SJSA1 (cell line): ENCODE measurements around the gene CCL19. TPM values are rescaled to one million over a fixed set of nuclear protein-coding genes. Genes with fewer than 3 reads are reported as not detected.
"Not testable (repeated sequence)": the region's sequence is repeated elsewhere in the genome, so short reads cannot be mapped to it uniquely, and the experiment has no call there.

ENCODE experiments used
- DNase-seq, 2 experiments: peaks; one replicate each; pipeline ENCODE4 v3.0.0-alpha.2; 2015 to 2020; ENCODE audit warnings: low spot score in 2 of 2, low read depth in 1 of 2
- H3K27ac ChIP-seq: fragments of 250-450 bp; sonication (Bioruptor Pico); 2 replicates; pipeline ENCODE4 v1.5.1; 2020; ENCODE audit warnings: mild to moderate bottlenecking, moderate library complexity
- H3K27me3 ChIP-seq: fragments of 250-450 bp; sonication (Bioruptor Pico); replicated peaks from 2 replicates; pipeline ENCODE4 v1.5.1; 2020; ENCODE audit warnings: mild to moderate bottlenecking, moderate library complexity
- H3K36me3 ChIP-seq: fragments of 250-450 bp; sonication (Bioruptor Pico); 2 replicates; pipeline ENCODE4 v1.5.1; 2020; ENCODE audit warnings: mild to moderate bottlenecking
- H3K4me1 ChIP-seq: fragments of 250-450 bp; sonication (Bioruptor Pico); replicated peaks from 2 replicates; pipeline ENCODE4 v1.6.1; 2021; ENCODE audit warnings: mild to moderate bottlenecking
- H3K4me3 ChIP-seq: fragments of 250-450 bp; sonication (Bioruptor Pico); 2 replicates; pipeline ENCODE4 v1.5.1; 2020; ENCODE audit warnings: mild to moderate bottlenecking
- H3K9me3 ChIP-seq: fragments of 250-450 bp; sonication (Bioruptor Pico); replicated peaks from 2 replicates; pipeline ENCODE4 v1.5.1; 2020; ENCODE audit warnings: mild to moderate bottlenecking
- total RNA-seq: library from RNA; depleted of rRNA; stranded (reverse); fragments of >200 nt; shearing (Covaris generic); gene quantifications from 2 replicates; pipeline ENCODE4 v1.2.3, GENCODE V29; 2014; rRNA removed

CCL19 gene
- total RNA-seq, result not detected in 2 replicates

DNA sequence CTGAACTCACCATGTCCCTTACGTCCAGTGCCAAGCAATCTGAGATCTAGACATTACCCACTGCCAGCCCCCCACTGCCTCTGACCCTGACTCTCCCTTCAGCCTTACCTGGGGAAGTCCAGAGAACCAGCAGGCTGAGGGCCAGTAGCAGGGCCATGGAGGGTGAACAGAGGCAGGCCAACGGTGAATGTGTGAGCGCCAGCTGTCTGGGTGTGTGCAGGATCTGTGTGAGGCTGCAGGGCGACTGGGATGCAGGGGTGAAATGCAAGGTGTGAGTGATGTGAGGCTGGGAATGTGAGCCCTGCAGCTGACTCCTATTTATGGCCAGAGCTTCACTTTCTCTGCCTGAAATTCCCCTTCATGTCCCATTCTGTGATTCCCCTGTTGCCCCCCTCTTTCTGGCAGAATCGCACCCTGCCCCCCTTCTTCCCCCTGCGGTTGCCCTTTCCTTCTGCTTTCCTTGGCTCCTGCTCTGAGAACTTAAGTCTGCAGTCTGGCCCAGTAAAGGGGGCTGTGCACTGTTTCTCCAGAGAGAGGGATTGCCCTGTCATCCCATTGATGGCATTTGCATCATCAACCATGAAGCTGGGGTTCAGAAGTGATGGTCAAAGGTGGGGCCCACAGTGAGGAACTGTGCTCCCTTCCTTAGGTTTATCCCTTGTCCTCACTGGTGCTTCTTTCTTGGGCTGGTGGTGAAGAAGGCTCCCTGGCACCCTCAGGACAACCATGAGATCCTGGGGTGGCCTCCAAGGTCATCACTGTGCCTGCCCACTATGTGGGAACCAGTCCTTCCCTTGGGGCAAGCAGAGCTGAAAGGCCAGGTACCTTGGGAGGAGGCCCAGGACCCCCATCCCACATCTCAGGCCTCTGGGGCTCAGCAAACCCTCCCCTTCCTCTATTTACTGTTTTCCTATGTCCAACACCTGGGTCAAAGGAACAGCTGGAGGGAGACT lies at the start of gene CCL19:
Gene CCL19, minus strand, starts transcription at position 294 of the 953 bp plus-strand sequence. Its CDS starts 137 bp downstream, at position 157.
- Histone ChIP-seq H3K4me1 (no peaks in the 10 kb centered on the region), H3K27ac (no peak within 1 kb of the TSS), H3K36me3 (no peaks in the 10 kb centered on the region), H3K9me3 (no peaks in the 10 kb centered on the region), H3K27me3 (no peaks in the 10 kb centered on the region), H3K4me3 (no peak within 1 kb of the TSS)
- no peak for DNase-seq

DNA sequence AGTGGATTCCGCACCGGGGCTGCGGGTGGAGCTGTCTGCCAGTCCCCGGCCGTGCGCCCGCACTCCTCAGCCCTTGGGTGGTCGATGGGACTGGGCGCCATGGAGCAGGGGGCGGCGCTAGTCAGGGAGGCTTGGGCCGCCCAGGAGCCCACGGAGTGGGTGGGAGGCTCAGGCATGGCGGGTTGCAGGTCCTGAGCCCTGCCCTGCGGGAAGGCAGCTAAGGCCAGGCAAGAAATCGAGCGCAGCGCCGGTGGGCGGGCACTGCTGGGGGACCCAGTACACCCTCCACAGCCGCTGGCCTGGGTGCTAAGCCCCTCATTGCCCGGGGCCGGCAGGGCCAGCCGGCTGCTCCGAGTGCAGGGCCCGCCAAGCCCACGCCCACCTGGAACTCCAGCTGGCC lies 49.1 kb upstream of the CCL19 start:
- not testable (repeated sequence) for H3K4me3 ChIP-seq, H3K27ac ChIP-seq, H3K4me1 ChIP-seq, H3K36me3 ChIP-seq, H3K27me3 ChIP-seq, DNase-seq, H3K9me3 ChIP-seq

- H3K4me3 ChIP-seq, result no peak overlapping the region
- H3K27ac ChIP-seq, result no peak overlapping the region
- no peaks in the 10 kb centered on the region for H3K4me1 ChIP-seq
- no peaks in the 10 kb centered on the region for H3K36me3 ChIP-seq
- H3K27me3 ChIP-seq, result no peaks in the 10 kb centered on the region
- H3K9me3 ChIP-seq, result no peaks in the 10 kb centered on the region
- no peak for DNase-seq
Measured at GRCh38 chr9:34737677-34738260, 46.7 kb upstream of the CCL19 start.

DNA sequence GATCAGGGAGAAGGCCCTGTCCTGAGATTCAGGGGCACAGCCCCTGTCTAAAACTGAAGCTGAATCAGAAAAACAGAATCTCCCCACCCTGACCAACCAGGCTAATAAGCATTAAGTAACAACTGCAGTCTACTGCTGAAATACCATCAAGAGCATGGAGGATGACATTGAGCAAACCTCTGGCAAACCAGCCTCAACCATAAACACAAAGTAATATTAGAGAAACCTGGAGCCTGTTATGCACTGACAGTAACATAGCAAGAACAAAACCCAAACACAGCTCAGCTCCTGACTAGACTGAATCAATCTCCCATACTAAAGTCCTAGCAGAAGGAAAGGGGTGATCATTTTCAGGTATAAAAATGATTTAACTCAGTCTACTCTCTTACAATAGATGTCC lies 43.6 kb upstream of the CCL19 start:
- H3K9me3 ChIP-seq, result no peaks in the 10 kb centered on the region
- H3K4me3 ChIP-seq, result no peak overlapping the region
- no peak for DNase-seq
- no peaks in the 10 kb centered on the region for H3K36me3 ChIP-seq
- H3K4me1 ChIP-seq, result no peaks in the 10 kb centered on the region
- H3K27me3 ChIP-seq, result no peaks in the 10 kb centered on the region
- H3K27ac ChIP-seq, result no peak overlapping the region

GRCh38 chr9:34732886-34733285 lies 41.8 kb upstream of the CCL19 start:
- Histone ChIP-seq H3K4me3 (no peak overlapping the region), H3K27ac (no peak overlapping the region), H3K4me1 (no peaks in the 10 kb centered on the region), H3K9me3 (no peaks in the 10 kb centered on the region), H3K36me3 (no peaks in the 10 kb centered on the region), H3K27me3 (no peaks in the 10 kb centered on the region)
- no peak for DNase-seq

DNA sequence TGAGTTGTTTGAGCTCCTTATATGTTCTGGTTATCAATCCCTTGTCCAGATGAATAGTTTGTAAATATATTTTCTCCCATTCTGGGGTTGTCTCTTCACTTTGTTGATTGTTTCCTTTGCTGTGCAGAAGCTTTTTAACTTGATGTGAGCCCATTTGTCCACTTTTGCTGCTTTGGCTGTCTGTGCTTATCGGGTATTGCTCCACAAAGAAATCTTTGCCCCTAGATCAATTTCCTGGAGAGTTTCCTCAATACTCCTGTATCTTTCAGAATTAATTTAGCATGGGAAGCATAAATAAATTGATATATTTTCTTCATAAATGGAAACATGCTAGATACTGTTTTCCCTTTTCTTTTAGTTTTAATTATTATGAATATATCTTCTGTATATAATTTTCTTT lies 41.4 kb upstream of the CCL19 start:
- Histone ChIP-seq H3K9me3 (no peaks in the 10 kb centered on the region), H3K27ac (no peak overlapping the region), H3K4me1 (no peaks in the 10 kb centered on the region), H3K36me3 (no peaks in the 10 kb centered on the region), H3K4me3 (no peak overlapping the region), H3K27me3 (no peaks in the 10 kb centered on the region)
- DNase-seq, result no peak

DNA sequence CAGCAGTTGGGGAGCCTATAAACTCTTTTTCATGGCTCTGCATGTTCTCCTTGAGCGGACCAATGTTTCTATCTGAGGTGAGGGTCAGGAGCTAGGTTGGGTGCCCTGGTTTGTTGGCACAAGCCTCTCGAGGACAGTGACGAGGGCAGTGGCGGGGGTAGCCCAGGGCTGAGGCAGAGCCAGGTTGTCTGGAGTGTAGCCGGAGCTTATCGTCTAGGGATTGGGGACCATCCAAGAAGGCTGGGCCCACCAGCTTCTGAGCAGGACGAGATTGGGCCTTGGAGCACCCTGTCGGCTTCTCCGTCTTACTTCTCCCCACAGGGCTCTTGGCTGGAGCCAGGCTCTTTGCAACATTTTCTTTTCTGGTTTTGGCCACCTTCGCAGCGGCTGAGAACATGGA lies 32.1 kb upstream of the CCL19 start:
- Histone ChIP-seq H3K4me1 (no peaks in the 10 kb centered on the region), H3K27me3 (no peaks in the 10 kb centered on the region), H3K4me3 (no peak overlapping the region), H3K36me3 (no peaks in the 10 kb centered on the region), H3K9me3 (no peaks in the 10 kb centered on the region), H3K27ac (no peak overlapping the region)
- DNase-seq, result no peak

GRCh38 chr9:34719769-34720025 lies 28.6 kb upstream of the CCL19 start:
- H3K4me3 ChIP-seq, H3K4me1 ChIP-seq, DNase-seq, H3K36me3 ChIP-seq, H3K9me3 ChIP-seq, H3K27me3 ChIP-seq, H3K27ac ChIP-seq: not testable (repeated sequence)

GRCh38 chr9:34719021-34719768 lies 28.1 kb upstream of the CCL19 start:
- H3K9me3 ChIP-seq, result no peaks in the 10 kb centered on the region
- no peaks in the 10 kb centered on the region for H3K27me3 ChIP-seq
- DNase-seq, result no peak
- no peak overlapping the region for H3K27ac ChIP-seq
- H3K4me1 ChIP-seq, result no peaks in the 10 kb centered on the region
- no peak overlapping the region for H3K4me3 ChIP-seq
- H3K36me3 ChIP-seq, result no peaks in the 10 kb centered on the region

DNA sequence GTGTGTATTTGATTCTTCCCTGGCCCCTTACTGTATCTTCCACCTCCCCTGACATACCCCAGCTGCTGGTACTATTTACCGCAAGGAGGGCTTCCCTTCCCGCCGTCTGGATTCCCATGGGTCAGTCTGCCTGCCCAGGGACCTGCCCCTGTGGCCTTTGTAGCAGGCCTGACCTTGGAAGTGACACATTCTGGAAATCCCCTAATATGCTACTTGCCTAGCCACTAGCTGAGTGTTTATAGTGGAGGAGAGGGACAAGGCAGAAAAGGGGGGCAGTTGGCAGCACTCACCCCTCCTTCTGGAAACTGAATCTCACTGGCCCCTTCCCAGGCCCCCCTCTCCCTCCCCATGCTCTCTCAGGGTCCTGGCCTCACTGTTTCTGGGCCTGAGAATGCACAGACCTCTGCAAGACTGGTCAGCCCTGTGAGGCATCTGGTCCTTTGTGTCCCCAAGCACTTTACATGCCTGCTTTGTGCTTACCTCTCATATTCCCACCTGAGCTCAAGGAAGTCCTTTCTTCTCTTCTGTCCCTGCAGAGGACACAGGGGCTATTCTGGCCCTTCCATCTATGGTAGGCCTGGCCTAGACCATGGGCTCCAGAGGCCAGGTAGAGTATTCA lies 27.0 kb upstream of the CCL19 start:
- Histone ChIP-seq H3K4me1 (no peaks in the 10 kb centered on the region), H3K27me3 (no peaks in the 10 kb centered on the region), H3K4me3 (no peak overlapping the region), H3K27ac (no peak overlapping the region), H3K9me3 (no peaks in the 10 kb centered on the region), H3K36me3 (no peaks in the 10 kb centered on the region)
- no peak for DNase-seq

- DNase-seq, result no peak
- no peak overlapping the region for H3K4me3 ChIP-seq
- H3K27me3 ChIP-seq, result no peaks in the 10 kb centered on the region
- no peak overlapping the region for H3K27ac ChIP-seq
- no peaks in the 10 kb centered on the region for H3K9me3 ChIP-seq
- H3K36me3 ChIP-seq, result no peaks in the 10 kb centered on the region
- H3K4me1 ChIP-seq, result no peaks in the 10 kb centered on the region
Measured at GRCh38 chr9:34716711-34717110, 25.6 kb upstream of the CCL19 start.

DNA sequence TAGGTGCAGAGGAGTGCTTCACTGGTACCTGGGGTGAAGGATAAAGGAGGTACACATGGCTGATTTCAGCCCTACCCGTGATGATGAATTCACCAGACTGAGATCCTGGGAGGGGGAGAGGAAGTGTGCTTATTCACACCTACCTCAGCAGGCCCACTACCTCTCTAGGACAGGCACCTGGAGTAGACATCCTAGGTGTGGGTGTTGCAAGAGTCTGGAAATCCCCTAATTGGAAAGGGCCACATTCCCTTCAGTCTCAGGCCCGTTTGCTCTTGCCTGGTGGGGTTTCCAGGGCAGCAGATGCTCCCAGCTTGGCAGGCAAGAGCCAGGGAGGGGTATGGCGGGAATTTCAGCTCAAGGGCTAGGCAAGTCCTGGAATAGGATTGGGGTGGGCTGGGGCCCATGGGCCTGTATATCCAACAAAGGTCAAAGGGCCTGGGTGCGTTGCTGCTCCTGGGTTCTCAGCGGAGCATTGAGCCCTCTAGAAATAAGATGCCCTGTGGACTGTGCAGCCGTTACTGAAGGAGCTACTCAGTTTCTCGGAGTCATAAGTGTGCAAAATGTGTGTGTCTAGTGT lies 24.7 kb upstream of the CCL19 start:
- H3K4me3 ChIP-seq, result no peak overlapping the region
- no peaks in the 10 kb centered on the region for H3K4me1 ChIP-seq
- H3K36me3 ChIP-seq, result no peaks in the 10 kb centered on the region
- no peaks in the 10 kb centered on the region for H3K9me3 ChIP-seq
- no peak for DNase-seq
- no peak overlapping the region for H3K27ac ChIP-seq
- H3K27me3 ChIP-seq, result no peaks in the 10 kb centered on the region

DNA sequence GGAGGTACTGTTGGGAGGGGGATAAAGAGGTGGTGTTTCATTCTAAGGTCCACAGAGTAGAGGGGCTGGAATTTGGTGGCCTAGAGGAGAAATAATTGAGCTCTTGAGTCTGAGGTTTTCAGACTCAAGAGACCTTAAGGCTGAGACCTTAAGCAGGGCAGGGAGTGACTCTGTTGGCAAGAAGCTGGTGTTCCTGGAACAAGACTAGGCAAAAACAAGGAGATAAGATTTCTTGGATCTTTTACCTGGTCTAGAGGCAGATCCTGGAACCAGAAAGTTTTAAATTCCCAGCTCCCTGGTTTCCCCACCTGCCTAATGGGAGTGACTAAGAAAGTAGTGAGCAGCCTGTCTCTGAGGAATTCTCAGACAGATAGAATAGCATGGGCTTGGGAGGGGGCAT lies 22.9 kb upstream of the CCL19 start:
- Histone ChIP-seq H3K27ac (no peak overlapping the region), H3K27me3 (no peaks in the 10 kb centered on the region), H3K4me3 (no peak overlapping the region), H3K4me1 (no peaks in the 10 kb centered on the region), H3K36me3 (no peaks in the 10 kb centered on the region), H3K9me3 (no peaks in the 10 kb centered on the region)
- no peak for DNase-seq
